Right ventricle myocardium inferior (tissue), 1 donor: Measurements from ENCODE around the gene CHD1. TPM values are rescaled to one million over a fixed set of nuclear protein-coding genes. Genes with fewer than 3 reads are reported as not detected.

Source experiments
- ATAC-seq: fragments of 200-7000 bp; cut with Tn5 transposase; one replicate; pipeline ENCODE4 v1.9.1; 2020; ENCODE audit warnings: mild to moderate bottlenecking, moderate library complexity
- DNase-seq: peaks from one replicate; pipeline ENCODE4 v3.0.0; 2021; ENCODE audit errors: missing footprints
- intact Hi-C: fragments of 100-400 bp; cut with DNase I; formaldehyde crosslinking; loops from one replicate; pipeline ENCODE4 v1.11.0; 2022
- total RNA-seq: library from RNA; stranded (reverse); fragmentation: NEBNext Ultra II Directional; extraction: Animal tissue kit (Norgen Biotek cat#: 25700); gene quantifications from one replicate; pipeline ENCODE4 v1.2.1, GENCODE V29; 2021
- donor health status: DM: no; HTN: yes; CAD: no; lungs with severe emphysema.

Gene CHD1
- total RNA-seq, 1 donor from 2014 or later, result 11.7 TPM

GRCh38 chr5:98907951-98908350 lies 20.9 kb downstream of the CHD1 start:
- intact Hi-C loops, result no loop called here
- no peak for ATAC-seq
- DNase-seq, result no peak

- ATAC-seq (no peak), DNase-seq (no peak)
- intact Hi-C loops, result loop anchor here (1.0 kb wide), 1 partner anchor 125 kb away; no protein-coding TSS in a partner anchor
Observed at GRCh38 chr5:98906756-98907355, 22.0 kb downstream of the CHD1 start.

- no peak for DNase-seq
- ATAC-seq, result no peak
- intact Hi-C loops, result loop anchor here (1.0 kb wide), 1 partner anchor 126 kb away; no protein-coding TSS in a partner anchor
Observed at GRCh38 chr5:98905857-98906688, 22.7 kb downstream of the CHD1 start.

- peak; percentile 4 for DNase-seq
- intact Hi-C loops, result no loop called here
- no peak for ATAC-seq
Observed at GRCh38 chr5:98904780-98905179, 24.0 kb downstream of the CHD1 start.

GRCh38 chr5:98902733-98903132 lies 26.1 kb downstream of the CHD1 start:
- no peak for DNase-seq
- no peak for ATAC-seq
- intact Hi-C loops, result no loop called here

GRCh38 chr5:98899456-98899855 lies 29.4 kb downstream of the CHD1 start:
- ATAC-seq (no peak), DNase-seq (no peak)
- intact Hi-C loops, result no loop called here

GRCh38 chr5:98898743-98899142 lies 30.1 kb downstream of the CHD1 start:
- intact Hi-C loops, result no loop called here
- no peak for DNase-seq
- no peak for ATAC-seq

GRCh38 chr5:98891591-98891990 lies 37.2 kb downstream of the CHD1 start:
- DNase-seq, result no peak
- no peak for ATAC-seq
- intact Hi-C loops, result no loop called here

GRCh38 chr5:98880598-98880997 lies 48.2 kb downstream of the CHD1 start:
- intact Hi-C loops, result no loop called here
- DNase-seq (no peak), ATAC-seq (no peak)

GRCh38 chr5:98880151-98880550 lies 48.7 kb downstream of the CHD1 start:
- intact Hi-C loops, result no loop called here
- DNase-seq, result no peak
- ATAC-seq, result no peak

- ATAC-seq, result no peak
- DNase-seq, result no peak
- intact Hi-C loops, result no loop called here
Observed at GRCh38 chr5:98877600-98877999, 51.2 kb downstream of the CHD1 start.

- DNase-seq (no peak), ATAC-seq (no peak)
- intact Hi-C loops, result no loop called here
Observed at GRCh38 chr5:98872674-98873073, 56.1 kb downstream of the CHD1 start.

- intact Hi-C loops, result no loop called here
Observed at GRCh38 chr5:98865690-98866089, 63.1 kb downstream of the CHD1 start.

GRCh38 chr5:98847054-98847453 lies 81.8 kb downstream of the CHD1 start:
- intact Hi-C loops, result no loop called here
- ATAC-seq (no peak), DNase-seq (no peak)

More at GRCh38 chr5:98865690-98866089, 63.1 kb downstream of the CHD1 start:
- no peak for DNase-seq
- no peak for ATAC-seq

GRCh38 chr5:98846520-98846919 lies 82.3 kb downstream of the CHD1 start:
- intact Hi-C loops, result no loop called here
- DNase-seq (no peak), ATAC-seq (no peak)

GRCh38 chr5:98845878-98846277 lies 82.9 kb downstream of the CHD1 start:
- DNase-seq (peak; percentile 27), ATAC-seq (no peak)
- intact Hi-C loops, result no loop called here

GRCh38 chr5:98844865-98845264 lies 83.9 kb downstream of the CHD1 start:
- no peak for ATAC-seq
- no peak for DNase-seq
- intact Hi-C loops, result no loop called here

GRCh38 chr5:98843481-98843880 lies 85.3 kb downstream of the CHD1 start:
- no peak for ATAC-seq
- intact Hi-C loops, result no loop called here

GRCh38 chr5:98840946-98841345 lies 87.9 kb downstream of the CHD1 start:
- DNase-seq (no peak), ATAC-seq (no peak)
- intact Hi-C loops, result no loop called here

More at GRCh38 chr5:98843481-98843880, 85.3 kb downstream of the CHD1 start:
- no peak for DNase-seq
